ENCODE results near the gene RBM6.
"Not testable (repeated sequence)": the region's sequence is repeated elsewhere in the genome, so short reads cannot be mapped to it uniquely, and the experiment has no call there.

The RBM6 gene

DNA sequence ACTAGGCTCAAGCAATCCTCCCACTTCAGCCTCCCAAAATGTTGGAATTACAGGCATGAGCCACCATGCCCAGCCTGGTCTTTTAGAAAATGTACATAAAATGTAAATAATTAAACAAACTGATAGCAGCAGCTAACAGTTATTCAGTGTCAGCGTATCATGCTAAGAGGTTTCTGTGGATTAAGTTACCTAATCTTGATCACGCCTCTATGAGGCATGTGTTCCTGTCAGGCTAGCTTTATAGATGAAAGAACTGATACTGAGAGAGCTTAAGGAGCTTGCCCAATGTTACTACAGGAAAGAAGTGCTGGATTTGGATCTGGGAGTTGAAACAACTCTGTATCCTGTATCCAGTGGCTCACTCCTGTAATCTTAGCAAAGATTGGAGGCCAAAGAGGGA is 25.0 kb upstream of the RBM6 start:
- DNase-seq (ENCODE audit: low spot score), result no peak

DNA sequence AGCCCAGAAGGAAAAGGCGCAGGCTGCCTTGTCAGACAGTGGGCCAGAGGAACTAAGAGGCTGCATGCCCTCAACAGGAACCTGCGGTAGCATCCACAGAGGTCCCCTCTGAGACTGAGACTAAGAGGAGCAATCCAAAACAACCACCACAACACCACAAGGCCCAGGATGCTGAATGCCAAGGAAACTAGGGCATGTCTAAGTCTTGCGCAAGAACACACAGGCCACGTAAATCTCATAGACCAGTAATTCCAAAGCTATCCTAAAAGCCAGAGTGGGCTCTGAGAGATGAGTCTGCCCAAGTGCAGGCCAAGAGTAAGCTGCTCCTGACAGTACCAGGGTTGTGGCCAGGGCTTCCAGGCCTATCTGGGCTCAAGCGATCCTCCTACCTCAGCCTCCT is 23.3 kb upstream of the RBM6 start:
- DNase-seq (ENCODE audit: low spot score), result no peak

- not testable (repeated sequence) for DNase-seq (ENCODE audit: low spot score)
These were observed 22.0 kb upstream of the RBM6 start for GRCh38 chr3:49917806-49918590.

GRCh38 chr3:49924683-49925082 is 15.3 kb upstream of the RBM6 start:
- no peak for DNase-seq (ENCODE audit: low spot score)

- no peak for DNase-seq (ENCODE audit: low spot score)
These were observed 14.5 kb upstream of the RBM6 start for GRCh38 chr3:49925485-49925884.

- no peak for DNase-seq (ENCODE audit: low spot score)
These were observed 13.7 kb upstream of the RBM6 start for GRCh38 chr3:49926117-49926728.

DNA sequence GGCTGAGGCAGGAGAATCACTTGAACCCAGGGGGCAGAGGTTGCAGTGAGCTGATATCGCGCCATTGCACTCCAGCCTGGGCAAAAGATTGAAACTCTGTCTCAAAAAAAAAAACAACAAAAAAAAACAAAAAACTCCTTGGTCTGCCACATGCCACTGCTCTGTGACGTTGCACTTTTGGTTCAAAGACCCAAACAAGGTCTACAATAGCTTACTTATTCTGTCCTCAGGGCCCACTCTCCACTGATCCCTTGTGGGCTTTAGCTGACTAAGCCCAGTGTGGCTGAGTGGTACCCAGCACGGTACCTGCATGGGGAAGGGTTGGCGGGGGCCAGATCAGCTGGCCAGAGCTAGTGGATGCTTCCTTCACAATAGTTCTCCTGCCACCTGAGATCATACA is 12.2 kb upstream of the RBM6 start:
- DNase-seq (ENCODE audit: low spot score), result no peak

- DNase-seq (ENCODE audit: low spot score), result no peak
These were observed 11.4 kb upstream of the RBM6 start for GRCh38 chr3:49928481-49929017.

DNA sequence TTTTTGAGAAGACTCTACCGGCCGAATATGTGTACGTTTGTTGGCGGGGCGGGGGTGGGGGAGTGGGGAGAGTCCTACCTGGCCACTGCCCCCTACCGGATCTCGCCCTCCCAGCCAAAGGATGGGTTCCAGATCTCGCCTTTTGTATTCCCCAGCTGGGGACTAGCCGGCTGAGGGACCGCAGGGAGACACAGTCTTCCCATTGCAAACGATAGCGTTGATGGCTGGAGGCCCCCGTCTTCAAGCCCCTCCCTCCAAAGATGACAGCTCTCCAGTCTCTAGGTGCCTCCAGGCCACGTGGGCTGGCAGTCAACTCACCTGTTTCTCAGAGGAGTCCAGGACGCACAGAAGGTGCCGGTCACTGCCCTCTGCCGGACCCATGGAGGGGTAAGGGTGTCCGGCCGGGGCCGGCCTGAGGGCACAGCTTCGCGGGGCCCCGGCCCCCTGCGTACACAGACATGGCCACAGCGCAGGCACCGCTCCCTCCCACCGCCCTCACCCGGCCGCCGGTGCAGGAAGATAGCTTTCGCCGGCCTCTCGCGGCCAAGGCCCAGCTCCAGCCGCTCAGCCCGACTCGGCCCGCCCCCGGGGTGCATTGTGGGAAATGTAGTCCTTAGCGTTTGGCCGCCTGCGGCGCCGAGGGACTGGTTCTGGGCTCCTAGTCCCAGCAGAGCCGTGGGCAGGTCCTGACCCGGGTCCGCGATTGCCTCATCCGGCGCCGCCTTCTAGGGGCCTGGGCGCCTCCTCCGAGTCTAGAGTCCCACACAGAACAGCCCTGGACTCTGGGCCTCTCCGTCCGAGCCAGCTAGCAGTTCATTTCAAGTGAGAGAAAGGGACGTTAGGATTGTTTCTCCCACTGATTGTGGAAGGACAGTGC is 10.4 kb upstream of the RBM6 start, which contains the start of gene MON1A:
TSS of gene MON1A (minus strand) at position 521 of the 877 bp plus-strand sequence. CDS start 16,465 bp downstream, outside the sequence.
- DNase-seq (ENCODE audit: low spot score), result peak; percentile 96

- no peak for DNase-seq (ENCODE audit: low spot score)
These were observed 9.7 kb upstream of the RBM6 start for GRCh38 chr3:49930168-49930690.

DNA sequence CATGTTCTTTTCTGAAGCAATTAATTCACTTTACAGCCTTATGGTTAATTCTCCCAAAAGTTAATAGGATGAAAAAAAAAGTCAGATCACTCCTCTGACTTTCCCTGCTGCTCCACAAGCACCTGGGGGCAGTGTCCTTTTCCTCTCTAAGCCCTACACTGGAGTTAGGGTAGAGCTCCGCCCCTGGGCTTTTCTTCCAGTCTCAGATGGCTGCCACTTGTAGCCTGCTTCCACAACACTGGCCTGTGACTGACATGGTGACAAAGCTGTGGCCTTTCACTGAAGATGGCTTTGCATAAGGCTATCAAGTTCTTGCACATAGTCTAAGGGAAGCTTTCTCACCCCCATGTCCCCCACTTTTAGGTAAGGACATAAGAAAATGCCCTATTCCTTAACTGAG is 9.0 kb upstream of the RBM6 start:
- DNase-seq (ENCODE audit: low spot score), result no peak

DNA sequence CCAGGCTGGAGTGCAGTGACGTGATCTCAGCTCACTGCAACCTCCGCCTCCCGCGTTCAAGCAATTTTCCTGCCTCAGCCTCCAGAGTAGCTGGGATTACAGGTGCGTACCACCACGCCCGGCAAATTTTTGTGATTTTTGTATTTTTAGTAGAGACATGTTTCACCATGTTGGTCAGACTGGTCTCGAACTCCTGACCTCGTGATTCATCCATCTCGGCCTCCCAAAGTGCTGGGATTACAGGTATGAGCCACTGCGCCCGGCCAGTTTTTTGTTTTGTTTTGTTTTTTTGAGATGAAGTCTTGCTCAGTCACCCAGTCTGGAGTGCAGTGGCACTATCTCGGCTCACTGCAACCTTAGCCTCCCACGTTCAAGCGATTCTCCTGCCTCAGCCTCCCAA is 7.7 kb upstream of the RBM6 start:
- not testable (repeated sequence) for DNase-seq (ENCODE audit: low spot score)

GRCh38 chr3:49937090-49937489 is 2.9 kb upstream of the RBM6 start:
- DNase-seq (ENCODE audit: low spot score), result no peak

DNA sequence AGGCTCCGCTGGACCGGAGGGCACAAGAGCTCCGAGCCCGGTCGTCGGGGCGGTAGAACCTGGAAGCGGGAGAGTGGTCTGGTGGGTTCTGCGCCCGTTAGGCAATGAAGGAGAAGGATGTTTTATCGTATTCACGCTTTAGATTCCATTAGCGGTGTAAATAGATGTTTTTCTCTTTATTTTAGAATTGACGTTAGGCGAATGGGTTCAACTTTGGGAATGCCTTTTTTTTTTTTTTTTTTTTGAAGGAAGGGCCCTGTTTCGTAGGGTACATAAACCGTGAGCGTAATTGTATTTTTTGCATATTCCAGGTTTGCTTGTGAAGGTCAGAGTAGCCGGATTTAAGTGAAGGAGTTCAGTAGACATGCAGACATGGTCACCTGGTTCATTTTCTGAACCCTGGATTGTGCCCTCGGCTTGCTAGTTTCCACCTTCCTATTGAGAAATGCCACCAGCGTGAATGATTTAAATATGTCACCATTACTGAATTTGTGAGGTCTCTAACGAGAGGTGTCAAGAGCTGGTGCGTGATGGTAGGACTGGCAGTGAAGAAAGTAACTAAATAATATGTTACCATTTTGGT is 808 bp downstream of the RBM6 start:
- no peak for DNase-seq (ENCODE audit: low spot score)

DNA sequence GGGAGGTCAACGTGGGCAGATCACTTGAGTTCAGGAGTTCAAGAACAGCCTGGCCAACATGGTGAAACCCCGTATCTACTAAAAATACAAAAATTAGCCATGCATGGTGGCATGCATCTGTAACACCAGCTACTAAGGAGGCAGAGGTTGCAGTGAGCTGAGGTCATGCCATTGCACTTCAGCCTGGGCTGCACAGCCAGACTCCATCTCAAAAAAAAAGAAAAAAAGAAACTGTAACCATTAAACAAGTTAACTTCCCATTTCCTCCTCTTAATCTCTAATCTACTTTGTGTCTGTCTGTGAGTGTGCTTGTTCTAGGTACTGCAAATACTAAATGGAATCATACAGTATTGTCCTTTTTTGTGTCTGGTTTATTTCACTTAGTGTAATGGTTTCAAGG is 2.7 kb downstream of the RBM6 start:
- no peak for DNase-seq (ENCODE audit: low spot score)

DNA sequence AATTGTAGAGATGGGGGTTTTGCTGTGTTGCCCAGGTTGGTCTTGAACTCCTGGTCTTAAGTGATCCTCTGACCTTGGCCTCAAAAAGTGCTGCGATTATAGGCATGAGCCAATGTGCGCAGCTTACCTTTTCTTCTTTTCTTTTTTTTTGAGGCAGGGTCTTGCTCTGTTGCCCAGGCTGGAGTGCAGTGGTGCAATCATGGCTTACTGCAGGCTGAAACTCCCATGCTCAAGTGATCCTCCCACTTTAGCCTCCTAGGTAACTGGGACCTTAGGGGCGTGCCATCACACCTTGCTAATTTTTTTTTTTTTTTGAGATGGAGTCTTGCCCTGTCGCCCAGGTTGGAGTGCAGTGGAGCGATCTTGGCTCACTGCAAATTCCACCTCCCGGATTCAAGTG is 13.0 kb downstream of the RBM6 start:
- no peak for DNase-seq (ENCODE audit: low spot score)

DNA sequence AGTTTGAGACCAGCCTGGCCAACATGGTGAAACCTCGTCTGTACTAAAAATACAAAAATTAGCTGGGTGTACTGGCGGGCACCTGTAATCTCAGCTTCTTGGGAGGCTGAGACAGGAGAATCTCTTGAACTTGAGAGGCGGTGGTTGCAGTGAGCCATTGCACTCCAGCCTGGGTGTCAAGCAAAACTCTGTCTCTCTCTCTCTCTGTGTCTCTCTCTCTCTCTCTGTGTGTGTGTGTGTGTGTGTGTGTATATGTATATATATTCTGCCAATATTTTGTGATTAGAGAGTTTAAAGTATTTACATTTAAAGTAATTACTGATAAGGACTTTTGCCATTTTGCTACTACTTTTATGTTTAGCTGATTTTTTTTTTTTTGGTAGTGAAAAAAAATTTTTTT is 15.7 kb downstream of the RBM6 start:
- DNase-seq (ENCODE audit: low spot score), result no peak

DNA sequence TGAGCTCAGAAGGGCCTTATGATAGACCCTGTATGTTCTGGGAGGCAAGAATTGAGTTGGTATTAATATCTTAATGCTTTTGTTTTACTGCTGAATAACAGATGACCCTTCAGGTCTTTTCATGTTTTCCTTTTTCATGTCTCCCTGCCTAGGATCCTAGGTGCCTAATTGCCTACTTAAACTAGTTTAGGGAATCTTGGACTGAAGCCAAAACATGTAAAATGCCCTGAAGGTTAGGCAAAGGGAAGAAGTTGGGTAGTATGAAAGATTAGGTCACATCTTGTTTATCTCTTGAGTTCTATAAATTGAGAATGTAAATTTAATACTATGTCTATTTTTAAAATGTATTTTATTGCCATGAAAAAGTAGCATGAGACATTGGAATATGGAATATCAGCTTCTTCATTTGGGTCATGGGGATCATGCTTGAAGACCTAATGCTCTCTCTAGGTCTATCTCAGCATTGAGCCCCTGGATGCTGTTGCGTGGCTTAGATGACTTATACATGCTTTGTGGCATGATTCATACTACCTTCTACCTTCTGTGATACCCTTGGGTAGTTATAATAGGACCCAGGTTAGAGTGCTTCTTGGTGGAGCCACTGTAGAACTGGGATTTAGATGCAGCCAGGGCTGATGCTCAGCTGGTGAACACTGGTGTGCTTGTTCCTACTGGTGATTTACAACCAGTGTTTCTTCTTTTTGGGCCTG is 26.4 kb downstream of the RBM6 start:
- DNase-seq (ENCODE audit: low spot score), result no peak

- DNase-seq (ENCODE audit: low spot score), result no peak
These were observed 27.3 kb downstream of the RBM6 start for GRCh38 chr3:49967291-49967690.

DNA sequence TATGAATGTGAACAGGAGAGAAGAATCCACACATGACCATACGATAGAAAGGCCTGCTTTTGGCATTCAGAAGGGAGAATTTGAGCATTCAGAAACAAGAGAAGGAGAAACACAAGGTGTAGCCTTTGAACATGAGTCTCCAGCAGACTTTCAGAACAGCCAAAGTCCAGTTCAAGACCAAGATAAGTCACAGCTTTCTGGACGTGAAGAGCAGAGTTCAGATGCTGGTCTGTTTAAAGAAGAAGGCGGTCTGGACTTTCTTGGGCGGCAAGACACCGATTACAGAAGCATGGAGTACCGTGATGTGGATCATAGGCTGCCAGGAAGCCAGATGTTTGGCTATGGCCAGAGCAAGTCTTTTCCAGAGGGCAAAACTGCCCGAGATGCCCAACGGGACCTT is 28.4 kb downstream of the RBM6 start:
- DNase-seq (ENCODE audit: low spot score), result no peak

- no peak for DNase-seq (ENCODE audit: low spot score)
These were observed 32.7 kb downstream of the RBM6 start for GRCh38 chr3:49972656-49973055.
